ENCODE measurements around the gene WDR7. TPM values are rescaled to one million over a fixed set of nuclear protein-coding genes. Genes with fewer than 3 reads are reported as not detected.

WDR7 gene
- total and polyA plus RNA-seq, 9 of the 15 experiments (the other 6 are each of a cell fraction or from before 2014, with no cell fraction given), result 1.4 to 9.4 (median 5.3) TPM

- ChIA-PET CTCF (ENCODE audit: low intra/inter-chr PET ratio) (no interaction called here), POLR2A (no interaction called here)
- no peaks in the 10 kb centered on the region for H3K9me1 ChIP-seq (ENCODE audit: control insufficient read depth, insufficient read depth, low read length)
- H3K4me2 ChIP-seq (ENCODE audit: insufficient read depth, low read length), result no peak overlapping the region
- H3K9ac ChIP-seq (ENCODE audit: insufficient read depth in 1 of 2, low read depth in 2 of 2, low read length in 2 of 2), result no peak overlapping the region
- H3K4me3 ChIP-seq, result no peak overlapping the region
- no peaks in the 10 kb centered on the region for H3K27me3 ChIP-seq (ENCODE audit: control insufficient read depth in 2 of 2, insufficient read depth in 2 of 2, low read length in 2 of 2)
- no peaks in the 10 kb centered on the region for H3K9me3 ChIP-seq (replicated peaks; ENCODE audit: control insufficient read depth, insufficient read depth, low read depth, low read length)
- ATAC-seq, result no peak
- H3K4me1 ChIP-seq (replicated peaks in 1 of 2; ENCODE audit: control insufficient read depth in 2 of 2, insufficient read depth in 2 of 2, low read length in 2 of 2), result no peaks in the 10 kb centered on the region
- no peaks in the 10 kb centered on the region for H3K36me3 ChIP-seq (ENCODE audit: control insufficient read depth, insufficient read depth, low read length)
- DNase-seq (ENCODE audit: extremely low read depth in 1 of 4, low spot score in 3 of 4), result no peak
- H3K79me2 ChIP-seq (ENCODE audit: control insufficient read depth, insufficient read depth, low read length), result no peaks in the 10 kb centered on the region
- no peaks in the 10 kb centered on the region for H4K20me1 ChIP-seq (replicated peaks; ENCODE audit: control insufficient read depth, insufficient read depth, low read length)
- WGBS (ENCODE audit: insufficient coverage, low coverage, missing lambda C conversion rate), result 62% methylated on average over 3 of the region's 4 CpGs
- H2AFZ ChIP-seq (ENCODE audit: low read depth, low read length), result no peak overlapping the region
- no TSS peak for BruUV-seq (replicated peaks)
- no peak for FAIRE-seq
- no peak overlapping the region for H3K27ac ChIP-seq (ENCODE audit: extremely low read depth, low read depth, low read length)
- intact Hi-C loops (cut with micrococcal nuclease), result no loop called here
- TF ChIP-seq PML (IDR thresholded peaks at IDR 0.05; ENCODE audit: low read length) (no peak), CREBBP (IDR thresholded peaks at IDR 0.05; ENCODE audit: low read depth, low read length) (no peak), JUNB (CRISPR knock-in tag; conservative IDR thresholded peaks at IDR 0.05) (no peak), EHMT2 (IDR thresholded peaks at IDR 0.05) (no peak), TCF15 (CRISPR knock-in tag; IDR thresholded peaks at IDR 0.05) (no peak), FOSL1 (tag; conservative IDR thresholded peaks at IDR 0.05) (no peak), ARHGAP35 (IDR thresholded peaks at IDR 0.05; ENCODE audit: partially characterized antibody) (no peak), ATF2 (CRISPR knock-in tag; IDR thresholded peaks at IDR 0.05) (no peak), RBM39 (optimal IDR thresholded peaks at IDR 0.05; ENCODE audit: low read depth, low read length) (no peak), ZNF77 (CRISPR knock-in tag; IDR thresholded peaks at IDR 0.05) (no peak), JUND (IDR thresholded peaks at IDR 0.05; ENCODE audit: borderline replicate concordance, low read depth, low read length) (no peak), JUND (tag; IDR thresholded peaks at IDR 0.05; ENCODE audit: borderline replicate concordance, low read depth, low read length) (no peak), ETS2 (tag; IDR thresholded peaks at IDR 0.05; ENCODE audit: borderline replicate concordance, poor library complexity, severe bottlenecking) (no peak), ZNF263 (CRISPR knock-in tag; IDR thresholded peaks at IDR 0.05; ENCODE audit: borderline replicate concordance) (no peak)
- in situ Hi-C loops (cut with MboI), result no loop called here
Observed at GRCh38 chr18:56907771-56908170, 256.6 kb downstream of the WDR7 start.

Data from K562 (cell line).